Measurements from ENCODE around the gene TM4SF4. TPM values are rescaled to one million over a fixed set of nuclear protein-coding genes. Genes with fewer than 3 reads are reported as not detected.

The TM4SF4 gene
- total RNA-seq, 2 experiments from 2014 or later, result not detected

DNA sequence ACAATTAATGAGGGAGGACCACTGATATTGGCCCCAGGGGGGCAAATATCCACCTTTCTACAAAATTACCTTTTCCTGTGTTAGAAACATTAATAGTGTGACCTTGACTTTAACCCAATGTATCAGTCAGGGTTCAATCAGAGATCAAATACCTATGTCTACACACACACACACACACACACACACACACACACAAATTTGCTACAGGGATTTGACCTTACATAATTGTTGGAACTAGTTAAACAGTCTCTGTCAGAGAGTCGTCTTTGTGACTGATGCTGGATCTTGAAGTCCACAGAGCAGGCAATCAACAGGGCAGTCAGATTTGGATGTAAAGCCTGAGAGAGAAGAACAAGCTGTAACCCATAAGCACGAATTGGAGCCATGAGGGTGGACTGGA, 32.5 kb downstream of the TM4SF4 start:
- ATAC-seq (no peak), DNase-seq (no peak)
- no peak overlapping the region for H3K4me3 Mint-ChIP-seq
- POLR2A ChIA-PET, result no interaction called here
- no peak overlapping the region for H3K27ac Mint-ChIP-seq
- no peaks in the 10 kb centered on the region for H3K9me3 Mint-ChIP-seq (ENCODE audit: insufficient read depth)
- CTCF ChIA-PET, result no interaction called here
- no peaks in the 10 kb centered on the region for H3K36me3 Mint-ChIP-seq (ENCODE audit: low read depth)
- H3K27me3 Mint-ChIP-seq (ENCODE audit: low read depth), result peaks cover 21% of the 10 kb centered on the region
- peaks cover 9% of the 10 kb centered on the region for H3K4me1 Mint-ChIP-seq (ENCODE audit: low read depth)

DNA sequence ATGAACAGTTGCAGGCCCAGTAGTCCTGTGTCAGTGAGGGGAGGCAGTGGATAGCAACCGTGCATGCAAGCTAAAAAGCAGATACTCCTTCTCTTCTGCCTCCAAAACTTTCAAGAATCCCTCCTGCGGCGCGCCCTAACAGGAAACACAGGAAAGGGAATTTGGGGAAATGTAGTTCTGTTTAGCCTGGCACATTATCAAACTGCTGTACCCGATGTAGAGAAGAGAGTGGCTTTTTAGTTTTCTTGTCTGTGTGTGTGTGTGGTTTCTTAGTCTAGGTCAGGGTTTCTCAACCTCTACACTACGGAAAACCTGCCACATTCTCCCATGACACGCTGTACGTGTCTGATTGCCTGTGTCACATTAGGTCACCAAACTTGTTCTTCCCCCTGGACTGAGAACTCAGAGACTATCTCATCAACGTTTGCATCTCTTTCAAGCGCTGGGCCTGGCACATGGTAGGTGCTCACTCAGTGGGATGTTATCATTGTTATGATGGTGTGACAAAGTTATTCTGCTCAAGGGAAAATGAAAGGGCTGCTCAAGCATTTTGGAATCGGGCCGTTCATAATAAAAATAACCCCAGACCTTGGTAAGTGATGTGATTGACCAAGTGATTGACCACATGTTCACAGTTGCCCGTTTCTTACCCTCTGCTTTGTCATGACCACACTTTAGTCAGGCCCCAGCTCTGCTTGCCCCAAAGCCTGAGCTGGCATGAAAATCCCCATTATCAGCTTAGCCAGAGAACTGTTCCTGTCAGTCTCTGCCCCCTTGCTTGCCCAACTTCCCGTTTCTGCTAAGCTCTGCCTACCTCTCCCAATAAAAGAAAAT, 33.2 kb downstream of the TM4SF4 start:
- H3K4me3 Mint-ChIP-seq, result no peak overlapping the region
- no peaks in the 10 kb centered on the region for H3K36me3 Mint-ChIP-seq (ENCODE audit: low read depth)
- ChIA-PET POLR2A (no interaction called here), CTCF (no interaction called here)
- peaks cover 24% of the 10 kb centered on the region for H3K27me3 Mint-ChIP-seq (ENCODE audit: low read depth)
- DNase-seq, result no peak
- no peak overlapping the region for H3K27ac Mint-ChIP-seq
- H3K9me3 Mint-ChIP-seq (ENCODE audit: insufficient read depth), result no peaks in the 10 kb centered on the region
- H3K4me1 Mint-ChIP-seq (ENCODE audit: low read depth), result peaks cover 9% of the 10 kb centered on the region
- ATAC-seq, result peak; percentile 36

DNA sequence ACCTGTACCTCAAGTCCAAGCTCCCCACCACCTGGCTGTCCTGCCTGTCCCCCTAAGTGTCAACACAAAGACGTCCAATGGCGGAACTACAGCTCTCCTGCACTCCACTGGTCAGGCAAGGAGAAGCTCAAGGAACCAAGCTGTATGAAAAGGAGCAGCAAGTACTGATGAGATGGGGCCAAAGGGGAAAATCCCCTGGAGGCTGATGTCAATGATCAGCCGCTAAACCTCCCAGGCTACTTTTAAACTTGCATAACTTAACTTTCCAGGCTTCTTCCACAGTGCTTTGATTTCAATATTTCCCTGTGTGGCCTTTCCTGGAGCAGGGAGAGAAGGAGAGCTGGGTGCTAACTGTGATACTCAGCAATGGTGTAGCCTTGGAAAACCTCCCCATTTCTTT, 35.0 kb downstream of the TM4SF4 start:
- Mint-ChIP-seq H3K27me3 (ENCODE audit: low read depth) (peaks cover 21% of the 10 kb centered on the region), H3K9me3 (ENCODE audit: insufficient read depth) (no peaks in the 10 kb centered on the region), H3K4me3 (no peak overlapping the region), H3K27ac (no peak overlapping the region), H3K36me3 (ENCODE audit: low read depth) (no peaks in the 10 kb centered on the region), H3K4me1 (ENCODE audit: low read depth) (peaks cover 9% of the 10 kb centered on the region)
- no peak for DNase-seq
- ChIA-PET POLR2A (no interaction called here), CTCF (no interaction called here)
- no peak for ATAC-seq

DNA sequence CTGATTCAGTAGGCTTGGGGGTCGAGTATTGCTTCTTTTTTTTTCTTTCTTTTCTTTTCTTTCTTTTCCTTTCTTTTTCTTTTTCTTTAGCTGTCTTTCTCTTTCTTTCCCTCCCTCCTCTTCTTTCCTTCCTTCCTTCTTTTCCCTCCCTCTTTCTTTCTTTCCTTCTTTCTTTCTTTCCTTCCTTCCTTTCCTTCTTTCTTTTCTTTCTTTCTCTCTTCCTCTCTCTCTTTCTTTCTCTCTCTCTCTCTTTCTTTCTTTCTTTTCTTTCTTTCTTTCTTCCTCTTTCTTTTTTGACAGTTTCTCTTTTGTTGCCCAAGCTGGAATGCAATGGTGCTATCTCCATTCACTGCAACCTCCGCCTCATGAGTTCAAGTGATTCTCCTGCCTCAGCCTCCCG, 36.0 kb downstream of the TM4SF4 start:
- no peak for DNase-seq
- Mint-ChIP-seq H3K27me3 (ENCODE audit: low read depth) (peaks cover 21% of the 10 kb centered on the region), H3K4me3 (no peak overlapping the region), H3K36me3 (ENCODE audit: low read depth) (no peaks in the 10 kb centered on the region), H3K27ac (no peak overlapping the region), H3K4me1 (ENCODE audit: low read depth) (peaks cover 9% of the 10 kb centered on the region), H3K9me3 (ENCODE audit: insufficient read depth) (no peaks in the 10 kb centered on the region)
- ChIA-PET POLR2A (interaction anchor here (0.6 kb wide), 1 partner anchor 9 kb away, joined by 3 read pairs; no protein-coding TSS in a partner anchor), CTCF (interaction anchor here (2.1 kb wide), 1 partner anchor 297 kb away, joined by 5 read pairs; no protein-coding TSS in a partner anchor)
- ATAC-seq, result no peak

DNA sequence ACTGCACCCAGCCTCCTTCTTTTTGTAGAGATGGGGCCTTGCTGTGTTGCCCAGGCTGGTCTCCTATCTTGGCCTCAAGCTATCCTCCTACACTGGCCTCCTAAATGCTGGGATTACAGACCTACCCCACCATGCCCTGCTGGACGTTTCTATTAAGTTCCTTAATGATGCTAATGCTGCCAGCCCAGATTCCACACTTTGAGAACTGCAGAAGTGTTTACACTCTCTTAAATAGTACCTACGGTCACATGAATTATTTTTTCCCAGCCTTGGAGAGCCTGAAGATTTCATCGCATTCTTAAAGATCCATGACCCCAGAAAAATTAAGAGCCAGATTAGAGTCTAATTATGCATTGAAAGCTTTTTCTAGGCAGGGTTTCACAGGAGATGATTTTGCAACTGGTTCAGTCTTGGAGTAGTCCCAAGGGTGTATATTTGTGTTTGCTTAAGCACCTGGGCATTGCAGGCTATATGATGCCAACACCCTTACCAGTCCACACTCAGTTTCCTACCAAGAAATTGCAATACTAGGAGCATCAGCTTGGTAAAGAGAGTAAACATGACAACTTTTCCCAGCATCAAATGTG, 36.6 kb downstream of the TM4SF4 start:
- Mint-ChIP-seq H3K4me1 (ENCODE audit: low read depth) (peaks cover 9% of the 10 kb centered on the region), H3K27ac (no peak overlapping the region)
- CTCF ChIA-PET, result interaction anchor here (1.1 to 2.1 kb wide), 3 partner anchors 206 to 298 kb away, joined by 3 to 5 read pairs (median 4); no protein-coding TSS in a partner anchor

DNA sequence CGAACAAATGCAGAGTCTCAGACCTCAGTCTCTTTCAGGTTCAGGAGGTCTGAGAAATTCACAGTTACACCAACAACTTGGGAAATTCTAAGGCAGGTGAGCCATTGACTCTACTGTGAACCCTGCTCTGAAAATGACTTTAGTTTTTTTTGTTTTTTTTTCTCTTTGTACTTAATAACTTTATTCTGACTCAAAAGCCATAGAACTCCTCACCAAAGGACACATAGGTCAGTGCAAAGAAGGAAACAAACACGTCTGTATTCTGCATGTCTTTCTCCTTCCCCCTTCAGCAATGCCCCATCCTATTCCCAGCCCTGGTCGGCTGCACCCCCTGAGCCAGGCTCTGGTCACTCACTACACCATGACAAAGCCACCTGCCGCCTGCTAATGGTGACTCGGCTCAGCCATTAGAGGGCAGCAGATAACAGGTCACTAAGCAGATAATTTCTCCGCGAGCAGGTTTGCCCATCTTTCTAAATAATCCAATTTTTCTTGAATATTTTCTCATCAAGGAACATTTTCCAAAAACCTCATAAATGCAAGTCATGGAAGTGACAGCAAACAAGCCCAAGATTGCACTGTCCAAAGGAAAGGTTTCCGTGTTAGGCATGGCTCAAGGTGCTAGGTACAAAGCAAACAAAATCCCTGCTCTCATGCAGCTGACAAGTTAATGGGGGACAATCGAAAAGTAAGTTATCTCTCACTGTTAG, 37.7 kb downstream of the TM4SF4 start:
- Mint-ChIP-seq H3K9me3 (ENCODE audit: insufficient read depth) (no peaks in the 10 kb centered on the region), H3K27ac (no peak overlapping the region), H3K36me3 (ENCODE audit: low read depth) (no peaks in the 10 kb centered on the region), H3K4me3 (no peak overlapping the region), H3K27me3 (ENCODE audit: low read depth) (peaks cover 15% of the 10 kb centered on the region), H3K4me1 (ENCODE audit: low read depth) (peaks cover 9% of the 10 kb centered on the region)
- CTCF ChIA-PET, result interaction anchor here (0.9 to 2.1 kb wide), 8 partner anchors 14 to 297 kb away, joined by 3 to 7 read pairs (median 4); partner anchors contain the start of gene TM4SF4
- DNase-seq (peak; percentile 39), ATAC-seq (peak; percentile 72)
- POLR2A ChIA-PET, result no interaction called here

More for the DNA sequence above, 36.6 kb downstream of the TM4SF4 start:
- no peak for DNase-seq
- Mint-ChIP-seq H3K4me3 (no peak overlapping the region), H3K36me3 (ENCODE audit: low read depth) (no peaks in the 10 kb centered on the region), H3K9me3 (ENCODE audit: insufficient read depth) (no peaks in the 10 kb centered on the region), H3K27me3 (ENCODE audit: low read depth) (peaks cover 21% of the 10 kb centered on the region)
- ATAC-seq, result no peak
- POLR2A ChIA-PET, result interaction anchor here (0.6 kb wide), 1 partner anchor 10 kb away, joined by 3 read pairs; no protein-coding TSS in a partner anchor

DNA sequence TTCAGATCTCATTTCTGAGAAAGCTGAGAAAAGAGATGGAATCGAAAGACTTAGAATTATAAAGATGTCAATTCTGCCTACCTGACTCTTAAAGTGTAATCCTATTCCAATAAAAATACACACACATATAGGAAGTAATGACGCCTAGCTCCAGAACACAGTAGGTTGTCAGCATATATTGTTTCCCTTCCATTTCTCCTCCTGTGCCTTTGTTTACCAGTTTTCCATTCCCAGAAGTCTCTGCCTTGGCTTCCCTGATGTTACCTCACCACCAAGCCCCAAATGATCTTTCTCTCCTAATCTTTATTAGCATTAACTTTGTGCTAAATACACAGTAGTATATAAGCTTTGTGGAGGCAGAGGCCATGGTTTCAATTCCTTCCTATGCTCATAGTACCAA, 40.0 kb downstream of the TM4SF4 start:
- no peak overlapping the region for H3K4me3 Mint-ChIP-seq
- DNase-seq, result no peak
- H3K4me1 Mint-ChIP-seq (ENCODE audit: low read depth), result no peaks in the 10 kb centered on the region
- no peaks in the 10 kb centered on the region for H3K9me3 Mint-ChIP-seq (ENCODE audit: insufficient read depth)
- no peak overlapping the region for H3K27ac Mint-ChIP-seq
- POLR2A ChIA-PET, result interaction anchor here (1.5 kb wide), 1 partner anchor 238 kb away, joined by 3 read pairs; no protein-coding TSS in a partner anchor
- no peaks in the 10 kb centered on the region for H3K36me3 Mint-ChIP-seq (ENCODE audit: low read depth)
- no peak for ATAC-seq
- CTCF ChIA-PET, result interaction anchor here (1.5 kb wide), 1 partner anchor 257 kb away, joined by 6 read pairs; no protein-coding TSS in a partner anchor
- peaks cover 13% of the 10 kb centered on the region for H3K27me3 Mint-ChIP-seq (ENCODE audit: low read depth)

DNA sequence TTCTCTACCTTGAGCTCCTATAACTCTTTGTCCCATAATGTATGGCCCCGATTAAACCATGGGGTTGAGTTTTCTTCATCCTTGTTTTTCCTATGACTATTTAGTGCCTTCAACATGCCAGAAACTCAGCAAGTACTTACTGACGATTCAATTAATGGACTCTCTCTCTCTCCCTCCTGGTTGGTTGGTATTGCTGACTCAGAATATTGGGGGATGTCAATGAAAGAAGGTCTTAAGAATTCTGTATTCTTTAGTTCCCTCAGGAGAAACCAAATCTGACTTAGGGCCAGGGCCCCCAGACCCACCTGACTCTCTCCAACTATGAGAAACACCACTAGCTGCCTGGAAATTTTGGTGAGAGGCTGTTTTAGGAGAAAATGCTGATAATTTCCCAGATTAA, 40.8 kb downstream of the TM4SF4 start:
- Mint-ChIP-seq H3K36me3 (ENCODE audit: low read depth) (no peaks in the 10 kb centered on the region), H3K4me1 (ENCODE audit: low read depth) (no peaks in the 10 kb centered on the region), H3K27ac (no peak overlapping the region), H3K27me3 (ENCODE audit: low read depth) (peaks cover 13% of the 10 kb centered on the region), H3K9me3 (ENCODE audit: insufficient read depth) (no peaks in the 10 kb centered on the region), H3K4me3 (no peak overlapping the region)
- CTCF ChIA-PET, result interaction anchor here (0.6 to 1.5 kb wide), 2 partner anchors 14 to 256 kb away, joined by 3 to 6 read pairs; no protein-coding TSS in a partner anchor
- ATAC-seq, result no peak
- DNase-seq, result no peak
- POLR2A ChIA-PET, result no interaction called here

DNA sequence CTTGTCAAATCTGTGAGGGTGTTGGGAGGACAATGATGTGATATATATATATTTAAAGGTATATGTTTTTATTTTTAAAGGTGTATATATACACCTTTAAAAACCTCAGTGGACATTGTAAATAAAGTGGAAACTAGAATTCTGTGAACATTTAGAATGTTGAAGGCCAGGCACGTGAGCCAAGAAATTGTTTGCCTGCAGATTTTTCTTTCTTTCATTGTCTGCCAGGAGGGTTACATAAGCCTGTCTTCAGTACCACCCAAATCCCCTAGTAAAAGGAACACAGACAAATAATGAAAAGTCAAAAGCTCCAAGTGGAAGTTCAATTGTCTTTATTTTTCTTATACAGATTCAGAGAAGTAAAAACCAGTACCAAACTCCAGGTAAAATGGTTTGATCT, 42.4 kb downstream of the TM4SF4 start:
- Mint-ChIP-seq H3K27me3 (ENCODE audit: low read depth) (peaks cover 10% of the 10 kb centered on the region), H3K4me3 (no peak overlapping the region), H3K36me3 (ENCODE audit: low read depth) (no peaks in the 10 kb centered on the region), H3K9me3 (ENCODE audit: insufficient read depth) (no peaks in the 10 kb centered on the region), H3K27ac (no peak overlapping the region), H3K4me1 (ENCODE audit: low read depth) (no peaks in the 10 kb centered on the region)
- ATAC-seq (no peak), DNase-seq (no peak)
- CTCF ChIA-PET, result no interaction called here
- POLR2A ChIA-PET, result no interaction called here

DNA sequence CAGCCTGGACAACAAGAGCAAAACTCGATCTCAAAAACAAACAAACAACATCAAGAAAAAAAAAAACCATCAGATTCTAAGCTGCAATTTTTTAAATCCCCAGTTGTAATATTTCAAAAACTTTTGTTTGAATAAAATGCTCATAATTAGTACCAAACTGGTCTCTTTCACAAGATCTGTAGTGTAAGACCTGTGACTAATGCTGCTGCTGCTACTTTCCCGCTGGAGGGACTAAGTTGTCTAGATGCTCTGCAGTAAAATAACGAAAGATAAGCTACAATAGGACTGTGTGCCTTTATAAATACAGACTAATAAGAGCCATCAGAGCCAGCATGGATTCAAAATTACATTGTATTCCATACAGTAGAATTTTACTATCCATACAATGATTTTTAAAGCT, 45.4 kb downstream of the TM4SF4 start:
- Mint-ChIP-seq H3K4me1 (ENCODE audit: low read depth) (no peaks in the 10 kb centered on the region), H3K4me3 (no peak overlapping the region), H3K36me3 (ENCODE audit: low read depth) (no peaks in the 10 kb centered on the region), H3K9me3 (ENCODE audit: insufficient read depth) (no peaks in the 10 kb centered on the region), H3K27ac (no peak overlapping the region), H3K27me3 (ENCODE audit: low read depth) (peaks cover 10% of the 10 kb centered on the region)
- POLR2A ChIA-PET, result no interaction called here
- DNase-seq, result no peak
- no peak for ATAC-seq
- CTCF ChIA-PET, result interaction anchor here (0.6 to 1.2 kb wide), 2 partner anchors 244 to 877 kb away, joined by 4 read pairs; no protein-coding TSS in a partner anchor

DNA sequence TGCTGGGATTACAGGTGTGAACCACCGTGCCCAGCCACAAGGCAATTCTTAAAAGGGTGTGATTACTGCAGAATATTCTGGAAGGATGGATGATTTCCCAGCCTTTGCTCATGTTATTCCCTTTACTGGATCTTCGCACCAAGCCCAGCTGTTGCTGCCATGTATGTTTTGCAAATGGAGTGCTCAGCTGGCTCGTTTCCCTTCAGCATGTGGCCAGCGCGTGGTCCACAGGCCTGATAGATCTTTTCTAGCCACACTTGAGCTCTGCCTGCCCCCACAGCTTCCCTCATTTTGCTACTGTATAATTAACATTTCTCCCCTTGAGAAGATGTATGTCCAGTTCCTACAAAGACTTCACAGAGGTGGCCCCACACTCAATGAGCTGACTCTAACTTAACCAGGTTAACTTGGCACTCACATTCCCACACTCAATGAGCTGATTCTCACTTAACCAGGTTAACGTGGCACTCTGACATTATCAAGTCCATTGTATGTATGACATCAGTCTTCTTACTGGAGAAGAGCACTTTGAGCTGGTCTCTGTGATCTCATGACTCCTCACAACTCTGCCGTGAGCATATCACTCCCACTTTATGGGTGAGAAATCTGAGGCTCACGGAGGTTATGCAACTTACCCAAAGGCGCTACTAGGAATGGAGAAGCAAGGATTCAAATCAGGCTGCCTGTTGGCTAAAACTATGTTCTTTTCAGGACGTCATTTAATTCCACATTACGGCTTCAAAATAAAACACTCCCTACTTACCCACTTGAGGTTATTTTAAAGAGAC, 49.2 kb downstream of the TM4SF4 start:
- CTCF ChIA-PET, result no interaction called here
- Mint-ChIP-seq H3K4me1 (ENCODE audit: low read depth) (no peaks in the 10 kb centered on the region), H3K9me3 (ENCODE audit: insufficient read depth) (no peaks in the 10 kb centered on the region)

More for the DNA sequence above, 49.2 kb downstream of the TM4SF4 start:
- ATAC-seq (no peak), DNase-seq (no peak)
- Mint-ChIP-seq H3K36me3 (ENCODE audit: low read depth) (no peaks in the 10 kb centered on the region), H3K27ac (no peak overlapping the region), H3K4me3 (no peak overlapping the region), H3K27me3 (ENCODE audit: low read depth) (peaks cover 9% of the 10 kb centered on the region)
- POLR2A ChIA-PET, result no interaction called here

All from activated CD8-positive, alpha-beta T cell treated with anti-CD3 and anti-CD28 coated beads, Interleukin-2, amount 10 ng/mL, durations not matched to agents 7 days and 5 days (primary cell).